NCI-H1694 (cell line): ENCODE data around the gene ABI3.
"Not testable (repeated sequence)": the region's sequence is repeated elsewhere in the genome, so short reads cannot be mapped to it uniquely, and the experiment has no call there.

Experiments used
- DNase-seq: peaks from one replicate; lab custom pipeline; 2025; lab: John Stamatoyannopoulos, UW

ABI3 gene

GRCh38 chr17:49252148-49252695 lies 41.7 kb downstream of the ABI3 start:
- DNase-seq: no peak

GRCh38 chr17:49254066-49254465 lies 43.6 kb downstream of the ABI3 start:
- DNase-seq: no peak

- no peak for DNase-seq
These were observed 44.6 kb downstream of the ABI3 start for GRCh38 chr17:49255125-49255524.

- no peak for DNase-seq
These were observed 47.9 kb downstream of the ABI3 start for GRCh38 chr17:49258394-49258793.

- no peak for DNase-seq
These were observed 49.1 kb downstream of the ABI3 start for GRCh38 chr17:49259663-49260010.

- no peak for DNase-seq
These were observed 49.7 kb downstream of the ABI3 start for GRCh38 chr17:49260011-49260816.

GRCh38 chr17:49260817-49261291 lies 50.3 kb downstream of the ABI3 start:
- no peak for DNase-seq

- DNase-seq: not testable (repeated sequence)
These were observed 51.0 kb downstream of the ABI3 start for GRCh38 chr17:49261540-49261939.

- no peak for DNase-seq
These were observed 55.7 kb downstream of the ABI3 start for GRCh38 chr17:49266233-49266632.

- no peak for DNase-seq
These were observed 57.4 kb downstream of the ABI3 start for GRCh38 chr17:49267912-49268311.

- no peak for DNase-seq
These were observed 58.8 kb downstream of the ABI3 start for GRCh38 chr17:49269356-49269755.
